ENCODE data around the gene NELFCD. TPM values are rescaled to one million over a fixed set of nuclear protein-coding genes. Genes with fewer than 3 reads are reported as not detected.

NELFCD gene
- polyA plus RNA-seq, 3 donors, result 49.0 to 74.8 (median 50.1) TPM

GRCh38 chr20:58965270-58966064 lies 15.6 kb upstream of the NELFCD start:
- no peak for TF ChIP-seq CTCF (IDR thresholded peaks at IDR 0.05)
- Histone ChIP-seq H3K4me2 (replicated peaks; ENCODE audit: extremely low read depth, low read length, poor library complexity, severe bottlenecking) (no peak overlapping the region), H3K27ac (ENCODE audit: low read depth in 1 of 2, low read length in 2 of 2) (no peak overlapping the region), H3K4me3 (replicated peaks in 1 of 3; ENCODE audit: low read depth in 2 of 3, low read length in 3 of 3) (no peak overlapping the region), H3K27me3 (ENCODE audit: control insufficient read depth in 2 of 2, insufficient read depth in 2 of 2, low read length in 2 of 2) (no peaks in the 10 kb centered on the region), H3K9me3 (replicated peaks in 1 of 2; ENCODE audit: control insufficient read depth in 1 of 2, insufficient read depth in 1 of 2, low read length in 2 of 2) (peaks cover 0 to 3% of the 10 kb centered on the region in 2 donors), H3K36me3 (replicated peaks in 1 of 2; ENCODE audit: control insufficient read depth in 1 of 2, insufficient read depth in 2 of 2, low read length in 2 of 2) (no peaks in the 10 kb centered on the region), H4K20me1 (ENCODE audit: insufficient read depth, low read length) (no peaks in the 10 kb centered on the region), H3K79me2 (ENCODE audit: insufficient read depth, low read length) (no peaks in the 10 kb centered on the region), H2AFZ (ENCODE audit: insufficient read depth, low read depth, low read length, poor library complexity, severe bottlenecking) (no peak overlapping the region), H3K4me1 (ENCODE audit: control insufficient read depth in 1 of 2, insufficient read depth in 2 of 2, low read length in 2 of 2) (no peaks in the 10 kb centered on the region), H3K9ac (ENCODE audit: insufficient read depth, low read length, poor library complexity, severe bottlenecking) (no peak overlapping the region)
- 82% methylated on average over 7 of the region's 14 CpGs for WGBS (ENCODE audit: insufficient coverage)
- Mint-ChIP-seq H3K4me1 (peaks cover 5% of the 10 kb centered on the region), H3K27ac (no peak overlapping the region), H3K36me3 (no peaks in the 10 kb centered on the region), H3K27me3 (ENCODE audit: low read depth in 3 of 3) (peaks cover 7 to 21% (median 21%) of the 10 kb centered on the region in 3 donors), H3K9me3 (peaks cover 2 to 8% (median 5%) of the 10 kb centered on the region in 7 donors), H3K4me3 (no peak overlapping the region)
- DNase-seq, result no peak
- intact Hi-C loops (cut with micrococcal nuclease), result no loop called here

GRCh38 chr20:58967652-58968429 lies 13.2 kb upstream of the NELFCD start:
- H3K79me2 ChIP-seq (ENCODE audit: insufficient read depth, low read length), result no peaks in the 10 kb centered on the region
- H3K9ac ChIP-seq (ENCODE audit: insufficient read depth, low read length, poor library complexity, severe bottlenecking), result no peak overlapping the region
- H3K9me3 Mint-ChIP-seq, result peaks cover 2 to 8% (median 5%) of the 10 kb centered on the region in 7 donors
- H3K4me2 ChIP-seq (replicated peaks; ENCODE audit: extremely low read depth, low read length, poor library complexity, severe bottlenecking), result no peak overlapping the region
- H3K27ac ChIP-seq (ENCODE audit: low read depth in 1 of 2, low read length in 2 of 2), result no peak overlapping the region
- no peak for DNase-seq
- TF ChIP-seq CTCF (IDR thresholded peaks at IDR 0.05), result no peak
- peaks cover 7 to 21% (median 20%) of the 10 kb centered on the region in 3 donors for H3K27me3 Mint-ChIP-seq (ENCODE audit: low read depth in 3 of 3)
- WGBS (ENCODE audit: insufficient coverage), result 93% methylated on average over 8 of the region's 10 CpGs
- peaks cover 5% of the 10 kb centered on the region for H3K4me1 Mint-ChIP-seq
- no peak overlapping the region for H3K4me3 Mint-ChIP-seq
- H3K4me1 ChIP-seq (ENCODE audit: control insufficient read depth in 1 of 2, insufficient read depth in 2 of 2, low read length in 2 of 2), result no peaks in the 10 kb centered on the region
- no peaks in the 10 kb centered on the region for H4K20me1 ChIP-seq (ENCODE audit: insufficient read depth, low read length)
- no peaks in the 10 kb centered on the region for H3K27me3 ChIP-seq (ENCODE audit: control insufficient read depth in 2 of 2, insufficient read depth in 2 of 2, low read length in 2 of 2)
- no peaks in the 10 kb centered on the region for H3K36me3 ChIP-seq (replicated peaks in 1 of 2; ENCODE audit: control insufficient read depth in 1 of 2, insufficient read depth in 2 of 2, low read length in 2 of 2)
- no peak overlapping the region for H3K4me3 ChIP-seq (replicated peaks in 1 of 3; ENCODE audit: low read depth in 2 of 3, low read length in 3 of 3)
- intact Hi-C loops (cut with micrococcal nuclease), result no loop called here
- no peaks in the 10 kb centered on the region for H3K36me3 Mint-ChIP-seq
- H3K27ac Mint-ChIP-seq, result no peak overlapping the region
- H3K9me3 ChIP-seq (replicated peaks in 1 of 2; ENCODE audit: control insufficient read depth in 1 of 2, insufficient read depth in 1 of 2, low read length in 2 of 2), result peaks cover 0 to 3% of the 10 kb centered on the region in 2 donors
- no peak overlapping the region for H2AFZ ChIP-seq (ENCODE audit: insufficient read depth, low read depth, low read length, poor library complexity, severe bottlenecking)
